Adipocyte (in vitro differentiated cells): ENCODE data around the gene NDUFAF8.

ENCODE experiments used
- DNase-seq: peaks from one replicate; pipeline ENCODE4 v3.0.0-alpha.2; 2015; ENCODE audit warnings: low read depth
- H3K27me3 ChIP-seq: replicated peaks from 2 replicates; pipeline ENCODE4 v1.7.0; 2013; ENCODE audit warnings: mild to moderate bottlenecking, low read length, moderate library complexity; ENCODE audit not compliant: control insufficient read depth, insufficient read depth
- H3K36me3 ChIP-seq: 2 replicates; pipeline ENCODE4 v1.7.0; 2013; ENCODE audit warnings: low read length, mild to moderate bottlenecking, moderate library complexity; ENCODE audit not compliant: control insufficient read depth, insufficient read depth, severe bottlenecking
- H3K4me1 ChIP-seq: 2 replicates; pipeline ENCODE4 v1.7.0; 2013; ENCODE audit warnings: mild to moderate bottlenecking, low read length, moderate library complexity; ENCODE audit not compliant: control insufficient read depth, insufficient read depth
- H3K4me3 ChIP-seq: 2 replicates; pipeline ENCODE4 v1.7.0; 2013; ENCODE audit warnings: mild to moderate bottlenecking, low read length, moderate library complexity
- H3K9ac ChIP-seq: 2 replicates; pipeline ENCODE4 v1.7.0; 2013; ENCODE audit warnings: mild to moderate bottlenecking, low read length, moderate library complexity
- H3K9me3 ChIP-seq: 2 replicates; pipeline ENCODE4 v1.7.0; 2013; ENCODE audit warnings: mild to moderate bottlenecking, low read length, moderate library complexity; ENCODE audit not compliant: control insufficient read depth

The NDUFAF8 gene

DNA sequence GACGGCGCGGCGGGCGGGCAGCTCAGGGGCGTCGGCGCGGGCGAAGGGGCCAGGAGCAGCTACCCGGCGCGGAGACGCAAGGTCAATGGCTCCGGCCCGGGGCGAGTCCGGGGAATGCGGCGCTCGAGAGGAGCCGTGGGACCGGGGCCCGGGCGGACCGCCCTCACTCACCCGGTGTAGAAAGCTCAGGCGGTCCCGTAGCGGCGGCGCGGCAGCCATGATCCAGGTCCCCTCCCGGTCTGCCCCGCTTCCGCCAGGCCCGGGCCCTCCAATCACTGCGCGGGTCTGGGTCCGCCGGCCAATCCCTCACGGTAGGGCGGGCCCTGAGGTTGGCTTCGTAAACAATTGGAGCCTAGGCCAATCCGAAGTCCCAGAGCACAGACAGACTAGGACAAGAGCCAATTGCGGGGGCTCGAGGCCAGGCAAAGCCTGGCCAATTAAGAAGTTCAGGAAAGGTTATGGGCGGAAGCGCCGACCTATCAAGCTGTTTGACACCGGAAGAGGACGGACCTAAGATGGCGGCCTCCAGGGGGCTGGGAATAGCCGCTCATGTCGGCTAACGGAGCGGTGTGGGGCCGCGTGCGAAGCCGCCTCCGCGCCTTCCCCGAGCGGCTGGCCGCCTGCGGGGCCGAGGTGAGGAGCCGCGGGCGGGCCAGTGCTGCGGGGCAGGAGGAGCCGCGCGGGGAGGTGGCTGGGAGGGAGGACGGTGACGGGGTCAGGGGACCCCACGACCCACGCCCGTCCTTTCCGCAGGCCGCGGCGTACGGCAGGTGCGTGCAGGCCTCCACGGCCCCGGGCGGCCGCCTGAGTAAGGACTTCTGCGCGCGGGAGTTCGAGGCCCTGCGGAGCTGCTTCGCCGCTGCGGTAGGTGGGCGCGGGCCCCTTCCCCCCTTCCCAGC is at the start of gene NDUFAF8, which contains the start of gene TEPSIN:
Gene NDUFAF8, plus strand, starts transcription at position 504 of the 899 bp plus-strand sequence. Its CDS starts 46 bp downstream, at position 550.
Gene TEPSIN, minus strand, starts transcription at position 241 of the 899 bp plus-strand sequence. Its CDS starts 22 bp downstream, at position 219.
- Histone ChIP-seq H3K4me1 (peaks cover 23% of the 10 kb centered on the region), H3K27me3 (no peaks in the 10 kb centered on the region), H3K9ac (peak within 1 kb of the TSS; percentile 95), H3K36me3 (no peaks in the 10 kb centered on the region), H3K9me3 (no peaks in the 10 kb centered on the region), H3K4me3 (peak within 1 kb of the TSS; percentile 99)
- peak; percentile 100 for DNase-seq

DNA sequence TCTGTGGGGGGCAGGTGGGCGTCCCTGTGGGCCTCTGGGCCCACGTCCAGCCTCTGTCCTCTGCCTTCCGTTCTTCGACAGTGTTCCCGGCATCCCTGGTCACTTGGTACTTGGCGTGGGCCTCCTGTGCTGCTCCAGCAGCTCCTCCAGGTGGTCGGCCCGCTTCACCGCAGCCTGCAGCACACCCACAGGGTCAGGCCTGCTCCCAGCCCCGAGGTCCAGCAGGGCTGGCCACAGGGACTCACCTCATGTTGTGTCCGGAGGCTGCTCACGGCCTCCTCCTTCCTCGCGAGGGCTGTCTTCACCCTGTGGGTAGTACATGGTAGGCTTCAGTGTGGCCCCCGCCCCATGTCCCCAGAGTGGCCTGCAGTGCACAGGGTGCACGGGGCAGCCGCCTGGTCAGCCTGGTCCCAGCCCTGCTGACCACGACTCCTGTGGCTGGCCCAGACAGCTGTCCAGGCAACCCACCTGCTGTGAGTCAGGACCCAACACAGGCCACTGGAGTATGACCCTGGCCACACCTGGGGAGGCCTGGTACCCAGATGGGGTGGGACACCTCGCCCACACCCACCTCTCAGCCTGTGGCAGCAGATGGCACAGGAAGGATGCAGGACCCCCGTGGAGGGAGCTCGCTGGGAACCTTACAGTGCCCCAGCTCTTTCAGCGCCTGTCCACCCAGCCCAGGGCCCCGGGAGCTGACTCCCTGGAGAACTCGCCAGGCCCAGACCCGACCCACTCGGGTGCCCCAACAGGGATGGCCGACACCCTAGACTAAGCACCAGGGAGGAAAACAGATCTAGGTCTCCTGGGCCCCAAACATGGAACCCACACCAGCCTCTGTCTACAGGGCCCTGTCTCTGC is 49.2 kb upstream of the NDUFAF8 start:
- DNase-seq: no peak

GRCh38 chr17:81190591-81190990 is 48.5 kb upstream of the NDUFAF8 start:
- Histone ChIP-seq H3K9me3 (no peaks in the 10 kb centered on the region), H3K36me3 (no peaks in the 10 kb centered on the region), H3K4me3 (no peak overlapping the region), H3K4me1 (no peaks in the 10 kb centered on the region), H3K27me3 (peaks cover under 1% of the 10 kb centered on the region), H3K9ac (no peak overlapping the region)
- no peak for DNase-seq

More for the DNA sequence above, 49.2 kb upstream of the NDUFAF8 start:
- H3K9me3 ChIP-seq: no peaks in the 10 kb centered on the region
- H3K27me3 ChIP-seq: peaks cover 6% of the 10 kb centered on the region
- no peaks in the 10 kb centered on the region for H3K4me1 ChIP-seq
- no peaks in the 10 kb centered on the region for H3K36me3 ChIP-seq
- no peak overlapping the region for H3K9ac ChIP-seq
- no peak overlapping the region for H3K4me3 ChIP-seq

- Histone ChIP-seq H3K9me3 (no peaks in the 10 kb centered on the region), H3K4me1 (no peaks in the 10 kb centered on the region), H3K4me3 (no peak overlapping the region), H3K9ac (no peak overlapping the region), H3K36me3 (no peaks in the 10 kb centered on the region), H3K27me3 (no peaks in the 10 kb centered on the region)
- DNase-seq: no peak
These were observed 48.0 kb upstream of the NDUFAF8 start for GRCh38 chr17:81191116-81191515.

DNA sequence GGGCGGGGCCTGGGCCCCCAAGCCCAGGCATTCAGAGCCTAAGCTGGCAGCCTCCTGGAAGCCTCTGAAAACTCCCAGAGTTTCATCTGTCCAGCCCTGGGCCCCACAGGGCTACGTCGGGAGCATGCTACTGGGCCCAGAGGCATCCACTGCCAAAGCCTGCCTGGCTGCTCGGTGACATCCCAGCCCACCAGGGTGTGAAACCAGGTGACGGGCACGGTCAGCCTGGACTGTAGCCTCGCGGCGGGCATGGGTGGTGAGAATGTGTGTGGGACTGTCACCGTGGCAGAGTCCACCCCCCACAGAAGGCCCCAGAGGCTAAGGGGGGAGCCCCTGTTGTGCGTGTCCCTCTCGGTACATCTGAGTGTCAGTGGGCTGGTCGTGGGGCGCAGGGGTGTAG is 47.5 kb upstream of the NDUFAF8 start:
- no peak overlapping the region for H3K4me3 ChIP-seq
- H3K36me3 ChIP-seq: no peaks in the 10 kb centered on the region
- H3K9me3 ChIP-seq: no peaks in the 10 kb centered on the region
- H3K4me1 ChIP-seq: no peaks in the 10 kb centered on the region
- H3K9ac ChIP-seq: no peak overlapping the region
- DNase-seq: no peak
- no peaks in the 10 kb centered on the region for H3K27me3 ChIP-seq

DNA sequence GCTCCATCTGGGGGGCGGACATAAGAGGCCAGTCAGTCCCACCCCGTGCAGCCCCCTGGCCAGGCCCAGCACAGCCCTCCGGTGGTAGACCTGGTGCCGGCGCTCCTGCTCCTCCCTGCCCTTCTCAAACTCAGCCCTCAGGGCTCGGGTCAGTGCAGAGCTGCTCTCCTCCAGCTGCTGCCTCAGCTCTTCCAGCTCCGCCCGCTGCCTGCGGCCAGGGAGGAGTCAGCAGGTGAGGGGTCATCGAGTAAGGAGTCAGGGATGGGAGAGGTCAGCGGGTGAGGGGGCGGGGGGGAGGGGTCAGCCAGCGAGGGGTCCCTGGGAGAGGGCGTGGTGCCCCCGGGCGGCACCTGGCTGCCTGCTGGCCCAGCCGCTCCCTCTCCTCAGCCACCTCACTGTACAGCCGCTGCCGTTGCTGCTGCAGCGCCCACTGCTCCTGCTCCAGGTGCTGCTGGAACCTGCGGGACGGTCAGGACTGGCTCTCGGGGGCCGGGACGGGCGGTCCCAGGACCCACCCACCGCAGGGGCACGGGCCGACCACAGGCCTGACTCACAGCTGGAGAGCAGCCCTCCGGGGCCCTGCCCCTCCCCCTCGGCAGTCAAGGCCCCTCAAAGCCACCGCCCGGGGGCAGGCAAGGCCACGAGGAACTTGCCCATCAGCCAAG is 46.6 kb upstream of the NDUFAF8 start:
- no peak for DNase-seq
- Histone ChIP-seq H3K4me3 (no peak overlapping the region), H3K9ac (no peak overlapping the region), H3K9me3 (no peaks in the 10 kb centered on the region), H3K4me1 (no peaks in the 10 kb centered on the region), H3K27me3 (no peaks in the 10 kb centered on the region), H3K36me3 (no peaks in the 10 kb centered on the region)

DNA sequence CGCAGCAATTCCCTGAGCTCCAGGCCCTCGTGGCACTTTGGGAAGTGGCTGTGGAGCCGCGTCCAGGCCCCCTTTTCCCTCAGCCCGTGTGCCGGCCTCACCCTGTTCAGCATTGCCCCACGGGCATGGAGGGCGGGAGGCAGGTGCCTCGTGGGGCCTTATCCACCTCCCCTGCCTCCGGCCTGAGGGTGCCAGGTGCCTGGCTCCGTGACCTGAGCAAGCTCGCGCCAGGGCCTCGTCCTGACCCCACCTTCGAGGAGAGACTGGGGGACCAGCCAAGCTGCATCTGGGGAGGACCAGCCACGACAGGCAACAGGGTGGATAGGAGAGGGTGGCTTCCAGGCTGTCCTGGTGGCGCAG is 46.1 kb upstream of the NDUFAF8 start:
- H3K36me3 ChIP-seq: no peaks in the 10 kb centered on the region
- DNase-seq: no peak
- H3K9me3 ChIP-seq: no peaks in the 10 kb centered on the region
- H3K9ac ChIP-seq: no peak overlapping the region
- no peaks in the 10 kb centered on the region for H3K4me1 ChIP-seq
- H3K4me3 ChIP-seq: no peak overlapping the region
- no peaks in the 10 kb centered on the region for H3K27me3 ChIP-seq

- Histone ChIP-seq H3K9ac (no peak overlapping the region), H3K36me3 (no peaks in the 10 kb centered on the region), H3K4me3 (no peak overlapping the region)
These were observed 45.5 kb upstream of the NDUFAF8 start for GRCh38 chr17:81193470-81194224.

GRCh38 chr17:81194225-81194760 is 44.8 kb upstream of the NDUFAF8 start:
- H3K4me3 ChIP-seq: no peak overlapping the region
- no peaks in the 10 kb centered on the region for H3K36me3 ChIP-seq
- H3K9me3 ChIP-seq: no peaks in the 10 kb centered on the region
- no peak for DNase-seq
- H3K4me1 ChIP-seq: no peaks in the 10 kb centered on the region
- H3K27me3 ChIP-seq: no peaks in the 10 kb centered on the region
- no peak overlapping the region for H3K9ac ChIP-seq

More at GRCh38 chr17:81193470-81194224, 45.5 kb upstream of the NDUFAF8 start:
- no peak for DNase-seq
- no peaks in the 10 kb centered on the region for H3K27me3 ChIP-seq
- no peaks in the 10 kb centered on the region for H3K9me3 ChIP-seq
- no peaks in the 10 kb centered on the region for H3K4me1 ChIP-seq
